ENCODE measurements around the gene CISD3. TPM values are rescaled to one million over a fixed set of nuclear protein-coding genes. Genes with fewer than 3 reads are reported as not detected.
A peak's percentile ranks its signal among the peaks of the same experiment; 100 is the strongest.

Gene CISD3
- total RNA-seq, 1 donor from 2014 or later, result 67.1 TPM

DNA sequence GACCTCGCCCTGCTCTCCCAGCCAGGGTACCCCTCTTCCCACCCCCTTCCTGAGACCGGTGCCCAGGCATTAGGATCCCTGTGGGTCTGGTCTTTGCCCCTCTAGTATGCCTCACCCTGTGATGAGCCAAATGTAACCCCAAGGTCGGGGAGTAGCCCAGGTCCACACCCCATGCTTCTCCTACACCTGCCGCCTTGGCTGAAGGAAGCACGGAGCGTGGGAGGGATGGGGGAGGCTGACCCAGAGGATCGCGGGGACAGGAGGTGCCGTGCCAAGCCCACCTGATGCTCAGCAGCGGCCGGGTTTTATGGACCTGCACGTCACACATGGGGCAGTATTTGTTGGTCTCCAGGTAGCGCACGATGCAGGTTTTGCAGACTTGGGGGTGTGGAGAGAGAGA is 9.2 kb downstream of the CISD3 start:
- no peak for DNase-seq (ENCODE audit: low spot score)
- intact Hi-C loops (cut with DNase I), result loop anchor here (10.0 kb wide), 1 partner anchor 415 kb away; the partner anchor contains the start of gene PLXDC1

DNA sequence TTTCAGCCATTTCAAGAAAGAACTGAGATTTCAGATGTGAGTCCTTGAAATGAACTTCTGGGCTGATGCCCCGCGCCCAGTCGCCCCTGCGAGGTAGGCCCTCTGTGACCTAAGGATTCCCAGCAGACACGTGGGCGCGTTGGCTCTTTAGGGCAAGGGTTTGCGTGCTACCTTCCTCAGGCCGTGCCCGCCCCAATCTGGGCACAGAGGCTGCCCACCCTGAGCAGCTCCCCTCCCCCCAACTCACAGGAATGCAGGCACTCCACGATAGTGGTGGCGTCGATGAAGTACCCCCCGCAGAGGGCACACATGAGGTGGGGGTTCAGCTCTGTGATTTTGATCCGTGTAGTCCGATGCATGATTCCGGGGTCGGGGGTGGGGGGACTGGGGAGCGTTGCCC is 9.9 kb downstream of the CISD3 start:
- intact Hi-C loops (cut with DNase I), result no loop called here
- no peak for DNase-seq (ENCODE audit: low spot score)

DNA sequence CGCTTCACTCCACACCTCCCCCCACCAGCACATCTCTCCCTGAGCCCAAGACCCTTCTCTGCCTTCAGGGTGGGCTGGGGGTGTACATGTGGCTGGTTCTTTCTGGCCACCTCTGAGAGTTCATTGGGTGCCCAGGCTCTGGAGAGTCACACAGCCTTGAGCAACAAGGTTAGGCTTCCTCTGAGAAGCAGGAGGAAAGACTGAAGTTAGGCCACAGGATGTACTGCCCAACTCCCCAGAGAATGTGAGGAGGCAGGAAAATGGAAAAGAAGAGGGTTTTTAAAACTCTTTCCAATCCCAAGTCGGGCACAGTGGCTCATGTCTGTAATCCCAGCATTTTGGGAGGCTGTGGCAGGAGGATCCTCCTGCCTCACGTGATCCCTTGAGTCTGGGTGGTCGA is 10.7 kb downstream of the CISD3 start:
- no peak for DNase-seq (ENCODE audit: low spot score)
- intact Hi-C loops (cut with DNase I), result no loop called here

DNA sequence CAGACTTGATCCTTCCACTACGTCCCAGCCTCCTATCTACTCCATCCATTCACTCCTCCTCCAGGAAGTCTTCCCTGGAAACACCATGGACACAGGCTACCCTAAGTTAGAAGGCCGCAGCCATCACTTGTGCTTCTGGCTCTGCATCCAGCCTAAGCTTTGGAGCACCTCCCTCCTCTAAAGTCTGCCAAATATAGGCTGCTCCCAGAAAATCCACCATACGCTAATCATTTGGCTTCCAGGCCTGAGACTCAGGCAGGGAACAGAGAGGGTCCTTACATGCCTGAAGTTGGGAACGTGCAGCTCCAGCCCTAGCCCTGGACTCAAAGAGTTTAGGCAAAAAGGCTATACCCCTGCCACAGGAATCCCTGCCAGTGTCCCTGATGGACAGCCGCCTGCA is 11.3 kb downstream of the CISD3 start:
- intact Hi-C loops (cut with DNase I), result no loop called here
- DNase-seq (ENCODE audit: low spot score), result no peak

DNA sequence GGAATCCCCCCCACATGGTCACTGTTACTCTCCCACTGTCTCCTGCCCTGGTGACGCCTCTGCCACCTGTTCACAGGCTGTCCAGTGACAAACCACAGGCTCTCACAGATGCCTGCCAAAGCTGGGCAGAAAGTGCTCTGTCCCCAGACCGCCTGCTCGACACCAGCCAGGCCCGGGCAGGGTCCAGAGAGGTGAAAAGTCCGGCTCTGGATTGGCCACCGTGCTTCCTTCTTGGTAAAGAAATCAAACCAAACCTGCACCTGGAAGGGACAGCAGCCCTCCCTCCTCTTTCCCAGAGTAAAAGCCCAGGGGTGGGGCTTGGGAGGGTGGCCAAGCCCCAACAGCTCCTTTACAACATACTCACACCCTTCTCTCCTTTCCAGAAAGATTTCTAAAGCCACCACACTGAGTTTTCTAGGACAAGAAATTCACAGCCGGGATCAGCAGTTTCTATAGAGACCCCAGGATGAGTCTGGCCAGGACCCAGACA is 11.8 kb downstream of the CISD3 start:
- DNase-seq (ENCODE audit: low spot score), result no peak
- intact Hi-C loops (cut with DNase I), result no loop called here

DNA sequence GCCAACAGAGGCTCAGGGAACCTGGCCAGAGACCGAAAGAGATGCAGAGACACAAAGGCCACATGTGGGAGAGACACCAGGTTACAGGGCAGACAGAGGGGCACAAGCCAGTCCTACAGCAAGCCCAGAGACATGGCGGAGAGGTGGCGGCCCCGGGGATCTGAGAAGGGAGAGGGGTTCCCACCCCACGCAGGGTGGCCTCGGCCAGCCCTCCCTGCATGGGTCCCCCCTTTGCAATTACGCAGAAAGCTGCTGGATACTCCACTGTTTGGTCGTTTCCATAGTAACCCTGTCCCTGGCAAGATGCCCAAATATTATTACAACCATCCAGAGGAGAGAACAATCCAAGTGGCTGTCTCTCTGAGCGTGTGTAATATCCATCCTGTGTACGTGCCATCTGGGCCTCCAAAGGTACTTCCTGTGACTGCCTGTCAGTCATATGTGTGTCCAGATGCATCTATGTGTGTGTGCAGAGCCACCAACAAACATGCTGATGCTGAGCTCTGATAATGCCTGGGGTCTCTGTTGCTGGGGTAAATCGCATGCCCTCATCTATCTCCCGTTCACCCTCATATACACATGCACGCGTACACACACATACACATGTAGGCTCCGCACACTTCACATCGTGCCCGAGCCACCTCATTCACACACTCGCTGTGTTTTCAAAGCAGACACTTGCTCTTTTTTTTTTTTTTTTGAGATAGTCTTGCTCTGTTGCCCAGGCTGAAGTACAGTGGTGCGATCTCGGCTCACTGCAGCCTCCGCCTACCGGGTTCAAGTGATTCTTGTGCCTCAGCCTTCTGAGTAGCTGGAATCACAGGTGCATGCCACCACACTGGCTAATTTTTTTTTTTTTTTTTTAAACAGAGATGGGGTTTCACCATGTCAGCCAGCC is 12.5 kb downstream of the CISD3 start:
- intact Hi-C loops (cut with DNase I), result no loop called here
- DNase-seq (ENCODE audit: low spot score), result no peak

DNA sequence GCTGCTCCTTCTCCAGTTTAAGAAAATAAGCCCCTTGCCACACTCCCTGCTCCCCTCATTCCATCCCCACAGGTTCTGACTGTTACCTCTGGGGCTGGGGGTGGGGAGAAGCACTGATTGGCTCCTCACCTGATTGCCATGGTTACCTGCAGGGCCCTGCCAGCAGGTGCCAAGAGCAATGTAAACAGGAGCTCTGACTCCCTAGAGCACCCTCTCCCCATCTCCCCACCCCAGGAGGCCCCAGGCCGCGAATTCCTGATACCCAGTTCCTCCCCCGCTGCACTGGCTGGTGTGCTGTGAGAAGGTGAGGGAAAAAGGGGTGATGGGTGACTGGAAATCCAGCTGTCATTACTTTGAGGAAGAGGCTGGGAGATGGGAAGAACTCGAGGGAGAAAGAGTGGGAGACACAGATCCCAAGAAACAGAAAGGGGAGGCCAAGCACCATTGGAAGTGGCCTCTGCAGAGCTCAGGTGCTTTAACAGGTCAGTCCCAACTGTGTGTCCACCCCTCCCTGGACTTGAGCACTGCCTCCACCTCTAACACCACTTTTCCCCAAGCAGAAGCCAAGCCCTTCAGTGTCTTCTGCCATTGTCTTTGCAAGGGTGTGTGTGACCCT is 13.5 kb downstream of the CISD3 start:
- DNase-seq (ENCODE audit: low spot score), result no peak
- intact Hi-C loops (cut with DNase I), result no loop called here

DNA sequence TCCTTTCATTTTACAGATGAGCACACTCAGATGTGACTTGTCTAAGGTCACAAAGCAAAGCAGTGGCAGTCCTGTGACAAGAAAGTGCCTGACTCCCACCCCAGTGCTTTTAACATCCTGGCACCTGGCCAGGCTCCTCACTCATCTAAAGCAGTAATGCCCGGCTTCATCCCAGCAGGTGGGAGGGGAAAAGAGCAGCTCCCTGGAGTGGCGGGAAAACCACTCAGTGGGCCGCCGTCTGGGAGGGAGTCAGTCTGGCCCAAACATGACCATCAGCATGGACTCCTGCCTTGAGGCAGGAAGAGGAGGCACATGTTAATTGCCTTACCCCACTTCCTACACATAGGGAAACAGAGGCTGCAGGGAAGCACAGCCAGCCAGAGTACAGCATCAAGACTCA is 15.4 kb downstream of the CISD3 start:
- intact Hi-C loops (cut with DNase I), result loop anchor here (5.0 kb wide), 1 partner anchor 293 kb away; no protein-coding TSS in a partner anchor
- DNase-seq (ENCODE audit: low spot score), result no peak

DNA sequence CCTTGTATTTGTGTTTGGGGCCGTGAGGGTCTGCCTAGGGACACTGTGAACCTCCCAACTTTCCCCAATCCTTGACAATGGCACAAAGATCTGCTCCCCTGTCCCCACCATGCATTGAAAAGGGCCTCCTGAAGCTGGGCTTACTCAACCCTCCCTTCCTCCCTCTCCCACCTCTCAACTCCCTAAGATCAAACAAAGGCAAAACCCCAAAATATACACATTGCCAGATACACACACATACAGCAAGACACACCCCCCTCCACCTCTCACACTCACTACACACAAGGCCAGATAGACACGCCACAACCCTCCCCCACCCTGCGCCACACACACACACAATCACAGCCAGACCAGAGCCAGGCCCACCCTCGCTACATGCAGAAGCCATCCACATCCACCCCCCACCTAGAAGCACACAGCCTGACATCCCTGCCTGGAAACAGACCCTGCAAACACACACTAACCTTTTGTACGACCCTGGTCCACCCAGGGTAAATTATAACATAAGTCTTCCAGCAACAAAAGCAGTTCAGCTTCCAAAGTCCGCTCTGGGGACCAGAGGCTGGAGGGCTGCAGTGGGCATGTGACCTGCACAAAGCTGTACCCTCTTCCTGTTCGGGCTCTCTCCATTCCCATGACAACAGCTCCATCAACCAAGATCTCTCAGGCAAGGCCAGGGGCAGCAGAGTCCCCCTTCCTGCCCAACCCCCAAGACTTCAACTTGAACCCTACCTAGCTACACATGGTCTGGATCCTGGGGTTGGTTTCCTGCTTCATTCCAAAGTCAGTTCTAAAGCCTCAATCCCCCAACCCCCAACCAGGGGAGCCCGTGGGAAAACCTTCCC is 16.1 kb downstream of the CISD3 start:
- no peak for DNase-seq (ENCODE audit: low spot score)
- intact Hi-C loops (cut with DNase I), result loop anchor here (5.0 kb wide), 1 partner anchor 294 kb away; no protein-coding TSS in a partner anchor

DNA sequence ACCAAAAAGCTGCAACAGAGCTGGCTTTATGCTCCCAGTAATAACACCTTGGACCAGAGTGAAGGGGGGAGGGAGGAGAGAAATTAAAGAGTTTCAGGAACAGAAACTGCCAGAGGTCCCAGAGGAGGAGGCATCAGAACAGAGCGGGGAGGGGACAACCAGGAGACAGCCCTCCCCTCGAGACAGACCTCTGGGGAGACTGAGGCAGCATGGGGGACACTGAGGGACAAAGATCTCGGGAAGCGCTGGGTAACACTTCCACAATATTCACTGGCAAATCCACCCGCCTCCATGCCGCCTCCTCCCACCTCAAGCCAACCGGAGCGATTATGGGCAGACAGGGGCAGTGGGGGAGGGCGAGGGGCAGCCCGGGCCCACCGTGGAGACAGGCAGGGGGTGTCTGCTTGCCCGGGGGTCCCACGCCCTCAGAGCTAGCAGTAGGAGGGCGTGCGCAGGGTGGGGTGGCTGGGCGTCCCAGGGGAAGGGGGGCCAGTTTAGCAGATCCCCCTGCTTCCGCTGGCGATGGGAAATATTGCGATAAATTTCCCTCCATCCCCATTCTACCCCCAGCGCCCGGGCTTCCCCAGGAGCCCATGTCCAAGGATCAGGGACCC is 16.8 kb downstream of the CISD3 start:
- no peak for DNase-seq (ENCODE audit: low spot score)
- intact Hi-C loops (cut with DNase I), result loop anchor here (5.0 kb wide), 1 partner anchor 295 kb away; no protein-coding TSS in a partner anchor

DNA sequence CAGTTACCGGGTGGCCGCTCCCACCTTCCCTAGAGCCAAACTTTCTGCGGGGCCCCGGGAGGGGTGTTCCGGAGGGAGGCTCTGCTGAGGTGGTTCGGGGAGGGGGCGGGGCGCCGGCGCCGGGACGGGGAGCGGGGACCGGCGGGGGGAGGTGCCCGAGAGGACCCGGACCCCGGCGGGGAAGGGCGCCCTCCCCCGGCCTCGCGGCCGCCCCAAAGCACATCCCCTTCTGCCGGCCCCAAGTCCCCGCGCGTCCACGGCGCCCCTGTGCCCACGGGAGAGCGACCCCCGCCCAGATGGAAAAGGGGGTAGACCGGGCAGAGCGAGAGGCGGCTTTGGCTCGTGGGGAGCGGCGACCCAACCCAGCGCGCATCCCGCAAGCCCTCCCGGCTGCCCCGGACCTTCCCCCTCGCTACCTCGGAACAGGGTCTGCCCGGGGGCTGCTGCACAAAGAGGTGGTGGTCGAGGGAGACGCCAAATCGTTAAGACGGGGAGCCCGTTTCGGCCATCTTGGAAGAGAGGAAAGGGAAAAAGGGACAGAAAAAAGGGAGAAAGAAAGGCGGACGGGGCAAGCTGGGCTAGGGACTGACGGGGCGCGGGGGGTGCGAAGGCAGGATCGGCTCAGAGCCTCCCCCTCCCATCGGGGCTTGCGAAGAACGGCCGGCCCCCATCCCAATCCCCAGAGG is 17.5 kb downstream of the CISD3 start:
- no peak for DNase-seq (ENCODE audit: low spot score)
- intact Hi-C loops (cut with DNase I), result loop anchor here (5.0 kb wide), 1 partner anchor 295 kb away; no protein-coding TSS in a partner anchor

DNA sequence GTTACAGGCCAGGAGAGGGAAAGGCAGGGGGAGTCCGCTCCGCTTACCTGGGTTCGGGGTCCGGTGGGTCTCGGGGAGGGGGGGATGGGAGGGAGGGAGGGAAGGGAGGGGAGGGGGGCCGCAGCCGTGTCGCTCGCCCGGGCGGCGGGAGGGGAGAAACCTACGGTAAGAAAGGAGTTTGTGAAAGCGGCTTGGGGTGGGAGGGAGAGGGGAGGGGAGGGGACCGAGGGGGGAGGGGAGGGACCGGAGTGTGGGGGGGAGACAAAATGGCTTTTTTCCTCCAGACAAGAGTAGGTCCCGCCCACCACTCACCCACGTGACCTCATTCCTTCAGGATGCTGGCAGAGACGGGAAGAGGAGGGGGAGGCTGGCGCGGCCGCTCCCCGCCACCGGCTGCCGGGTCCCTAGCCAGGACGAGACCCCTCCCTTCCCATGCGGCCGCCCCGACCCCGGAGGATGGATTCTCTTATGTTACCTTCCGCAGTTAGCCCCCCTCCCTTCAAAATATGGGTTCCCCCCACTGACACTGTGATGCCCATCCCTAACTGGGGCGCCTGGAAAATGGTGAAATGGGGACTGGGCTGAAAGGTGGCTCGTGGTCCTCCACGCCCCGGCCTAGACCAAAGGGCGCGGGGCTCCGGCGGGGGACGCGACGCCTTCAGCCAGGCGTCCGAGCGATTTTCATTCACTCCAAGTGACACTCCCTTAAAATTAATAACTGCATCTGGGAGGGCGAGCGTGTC is 18.2 kb downstream of the CISD3 start, which contains the start of gene PCGF2:
TSS of gene PCGF2 (minus strand) at position 188 of the 743 bp plus-strand sequence. CDS start 7,934 bp downstream, outside the sequence.
- intact Hi-C loops (cut with DNase I), result loop anchor here (5.0 kb wide), 1 partner anchor 296 kb away; no protein-coding TSS in a partner anchor
- DNase-seq (ENCODE audit: low spot score), result peak; percentile 93

DNA sequence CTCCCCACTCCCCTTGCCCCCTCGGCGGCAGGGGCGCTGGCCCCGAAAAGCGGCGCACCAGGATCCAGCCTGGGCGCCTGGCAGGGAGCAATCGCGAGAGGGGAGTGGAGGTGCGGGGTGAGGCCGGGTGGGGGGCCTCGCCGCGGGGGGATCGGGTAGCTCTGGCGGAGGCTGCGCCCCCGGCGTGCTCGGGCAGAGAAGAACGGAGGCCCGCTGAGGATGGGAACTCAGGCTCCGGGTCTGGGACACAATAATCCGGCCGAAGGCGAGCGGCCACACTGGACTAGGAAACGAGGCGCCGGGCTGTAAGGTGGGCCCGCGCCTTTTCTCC is 18.7 kb downstream of the CISD3 start:
- DNase-seq (ENCODE audit: low spot score), result no peak
- intact Hi-C loops (cut with DNase I), result loop anchor here (5.0 kb wide), 1 partner anchor 297 kb away; no protein-coding TSS in a partner anchor

DNA sequence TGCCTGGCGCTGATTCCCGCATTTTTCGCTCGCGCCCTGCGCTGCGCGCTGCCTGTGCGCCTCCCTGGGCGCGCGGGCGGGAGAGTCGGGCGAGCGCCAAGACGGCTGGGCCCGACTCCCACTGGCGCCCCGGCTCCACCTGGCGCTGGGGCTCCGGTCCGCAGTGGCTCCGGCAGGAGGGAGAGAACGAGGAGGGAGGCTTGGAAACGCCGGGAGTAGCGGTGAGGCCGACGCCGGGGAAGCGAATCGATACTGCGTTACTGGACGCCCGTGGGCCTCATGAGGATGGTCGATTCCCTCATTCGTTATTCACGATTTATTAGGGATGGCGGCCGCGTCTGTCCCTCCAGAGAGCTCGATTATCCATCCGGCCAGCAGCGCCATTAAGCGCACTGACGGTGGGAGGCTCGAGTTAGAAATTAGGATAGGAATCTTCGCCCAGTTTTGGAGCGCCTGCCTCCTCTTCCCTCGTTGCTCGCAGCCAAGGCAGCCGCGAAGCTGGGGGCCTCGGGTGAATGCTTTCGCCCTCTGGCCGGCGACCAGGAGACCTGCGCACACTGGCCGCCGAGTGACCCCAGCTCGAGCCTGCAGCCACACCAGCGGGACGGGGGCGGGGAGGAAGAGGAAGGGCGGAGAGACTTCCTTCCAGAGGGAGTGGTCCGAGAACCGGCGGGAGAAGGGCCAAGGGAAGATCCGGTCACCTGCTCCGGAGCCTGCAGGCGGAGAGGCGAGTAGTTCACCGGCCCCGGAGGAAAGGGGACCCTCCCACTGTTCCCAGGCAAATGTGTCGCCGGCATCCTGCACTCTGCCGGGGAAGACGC is 19.3 kb downstream of the CISD3 start:
- intact Hi-C loops (cut with DNase I), result loop anchor here (2.0 to 5.0 kb wide), 3 partner anchors 19 to 297 kb away; partner anchors contain the start of gene CISD3

DNA sequence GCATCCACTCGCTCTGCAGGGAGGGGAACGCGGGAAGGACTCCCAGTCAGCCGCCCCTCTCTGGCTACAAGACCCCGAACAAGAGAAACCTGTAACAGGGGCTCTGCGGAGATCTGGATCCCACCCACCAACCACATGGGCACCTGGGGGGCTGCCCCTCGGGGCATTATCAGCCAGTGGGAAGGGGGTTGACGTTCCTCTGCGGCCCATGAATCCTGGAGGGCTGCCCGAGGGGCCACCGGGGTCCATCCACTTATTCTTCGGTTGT is 19.8 kb downstream of the CISD3 start:
- intact Hi-C loops (cut with DNase I), result loop anchor here (2.0 kb wide), 2 partner anchors 19 to 47 kb away; partner anchors contain the start of gene CISD3
- no peak for DNase-seq (ENCODE audit: low spot score)

More for the DNA sequence above, 19.3 kb downstream of the CISD3 start:
- DNase-seq (ENCODE audit: low spot score), result peak; percentile 96

DNA sequence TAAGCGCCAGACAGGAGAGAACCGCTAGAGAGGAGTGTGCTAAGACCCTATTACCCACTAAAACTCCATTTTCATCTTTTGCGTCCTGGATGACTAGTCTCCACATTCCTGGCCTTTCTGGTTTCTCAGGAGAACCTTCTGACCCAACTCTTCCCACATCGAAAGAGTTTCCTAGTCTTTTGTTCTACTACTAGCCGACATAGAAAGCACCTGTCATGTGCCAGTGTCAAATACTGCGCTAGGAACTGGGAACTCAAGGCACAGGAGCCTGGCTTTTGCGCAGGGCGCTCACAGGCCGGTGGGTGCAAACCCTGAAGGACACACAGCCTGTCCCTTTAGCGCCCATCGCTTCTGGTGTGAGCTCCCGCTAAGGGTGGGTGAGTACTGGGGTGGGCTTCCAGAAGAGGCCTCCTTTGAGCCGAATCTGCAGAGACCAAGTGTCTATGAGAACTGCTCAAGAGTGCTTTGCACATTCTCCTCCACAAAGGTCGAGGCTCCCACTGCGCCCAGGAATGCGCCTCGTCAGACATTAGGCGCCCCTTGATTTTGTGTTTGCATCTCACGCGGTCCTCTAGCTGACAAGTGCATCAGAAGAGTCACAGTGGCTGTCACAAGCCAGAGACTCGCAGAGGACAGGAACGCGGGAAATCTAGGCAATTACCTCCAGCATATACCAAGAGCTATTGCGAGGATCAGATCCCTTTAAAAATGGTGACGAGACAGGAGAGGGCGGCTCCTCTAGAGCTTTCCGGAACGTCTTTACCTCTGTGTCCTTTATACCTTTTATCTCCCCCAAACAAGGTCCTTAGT is 20.4 kb downstream of the CISD3 start:
- no peak for DNase-seq (ENCODE audit: low spot score)
- intact Hi-C loops (cut with DNase I), result loop anchor here (2.0 kb wide), 2 partner anchors 20 to 48 kb away; partner anchors contain the start of gene CISD3

Measured in cardiac septum (tissue), 1 donor.